OCI-LY3 (cell line): ENCODE data around the gene PRR11.

Source experiments
- EZH2phosphoT487 ChIP-seq: fragments of 200-600 bp; shearing (Covaris generic); IDR thresholded peaks from 2 replicates; pipeline ENCODE4 v1.6.1; 2018; ENCODE audit warnings: antibody characterized with exemption, mixed run types, low read depth
- TF ChIP-seq, protein P1 (sequence below): fragments of 200-600, 300-600 bp; sonication (generic); IDR thresholded peaks from 2 replicates; pipeline ENCODE4 v1.5.1; 2014; ENCODE audit warnings: antibody characterized with exemption, low read length, low read depth

DNA sequence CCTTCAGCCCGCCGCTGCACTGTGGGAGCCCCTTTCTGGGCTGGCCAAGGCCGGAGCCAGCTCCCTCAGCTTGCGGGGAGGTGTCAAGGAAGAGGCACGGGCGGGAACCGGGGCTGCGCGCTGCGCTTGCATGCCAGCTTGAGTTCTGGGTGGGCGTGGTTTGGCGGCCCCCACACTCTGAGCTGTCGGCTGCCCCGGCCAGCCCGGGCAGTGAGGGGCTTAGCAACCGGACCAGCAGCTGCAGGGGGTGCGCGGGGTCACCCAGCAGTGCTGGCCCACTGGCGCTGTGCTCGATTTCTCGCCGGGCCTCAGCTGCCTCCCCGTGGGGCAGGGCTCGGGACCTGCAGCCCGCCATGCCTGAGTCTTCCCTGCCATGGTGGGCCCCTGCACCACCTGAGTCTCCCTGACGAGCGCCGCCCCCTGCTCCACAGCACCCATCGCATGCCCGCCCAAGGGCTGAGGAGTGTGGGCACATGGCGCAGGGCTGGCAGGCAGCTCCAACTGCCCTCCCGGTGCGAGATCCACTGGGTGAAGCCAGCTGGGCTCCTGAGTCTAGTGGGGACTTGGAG, 17.0 kb downstream of the PRR11 start:
- no peak for TF ChIP-seq EZH2phosphoT487
- TF ChIP-seq, protein P1, sequence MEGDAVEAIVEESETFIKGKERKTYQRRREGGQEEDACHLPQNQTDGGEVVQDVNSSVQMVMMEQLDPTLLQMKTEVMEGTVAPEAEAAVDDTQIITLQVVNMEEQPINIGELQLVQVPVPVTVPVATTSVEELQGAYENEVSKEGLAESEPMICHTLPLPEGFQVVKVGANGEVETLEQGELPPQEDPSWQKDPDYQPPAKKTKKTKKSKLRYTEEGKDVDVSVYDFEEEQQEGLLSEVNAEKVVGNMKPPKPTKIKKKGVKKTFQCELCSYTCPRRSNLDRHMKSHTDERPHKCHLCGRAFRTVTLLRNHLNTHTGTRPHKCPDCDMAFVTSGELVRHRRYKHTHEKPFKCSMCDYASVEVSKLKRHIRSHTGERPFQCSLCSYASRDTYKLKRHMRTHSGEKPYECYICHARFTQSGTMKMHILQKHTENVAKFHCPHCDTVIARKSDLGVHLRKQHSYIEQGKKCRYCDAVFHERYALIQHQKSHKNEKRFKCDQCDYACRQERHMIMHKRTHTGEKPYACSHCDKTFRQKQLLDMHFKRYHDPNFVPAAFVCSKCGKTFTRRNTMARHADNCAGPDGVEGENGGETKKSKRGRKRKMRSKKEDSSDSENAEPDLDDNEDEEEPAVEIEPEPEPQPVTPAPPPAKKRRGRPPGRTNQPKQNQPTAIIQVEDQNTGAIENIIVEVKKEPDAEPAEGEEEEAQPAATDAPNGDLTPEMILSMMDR = no peak
